Activated T-helper 9 cell treated with anti-CD3 and anti-CD28 coated beads, Interleukin-2, amount 50 U/mL, for 16 hours (primary cell): ENCODE results near the gene ITIH6.
"Not testable (repeated sequence)": the region's sequence is repeated elsewhere in the genome, so short reads cannot be mapped to it uniquely, and the experiment has no call there.

Source experiments
- DNase-seq: peaks from one replicate; pipeline ENCODE4 v3.0.0-alpha.2; 2020; ENCODE audit warnings: low read depth

ITIH6 gene

DNA sequence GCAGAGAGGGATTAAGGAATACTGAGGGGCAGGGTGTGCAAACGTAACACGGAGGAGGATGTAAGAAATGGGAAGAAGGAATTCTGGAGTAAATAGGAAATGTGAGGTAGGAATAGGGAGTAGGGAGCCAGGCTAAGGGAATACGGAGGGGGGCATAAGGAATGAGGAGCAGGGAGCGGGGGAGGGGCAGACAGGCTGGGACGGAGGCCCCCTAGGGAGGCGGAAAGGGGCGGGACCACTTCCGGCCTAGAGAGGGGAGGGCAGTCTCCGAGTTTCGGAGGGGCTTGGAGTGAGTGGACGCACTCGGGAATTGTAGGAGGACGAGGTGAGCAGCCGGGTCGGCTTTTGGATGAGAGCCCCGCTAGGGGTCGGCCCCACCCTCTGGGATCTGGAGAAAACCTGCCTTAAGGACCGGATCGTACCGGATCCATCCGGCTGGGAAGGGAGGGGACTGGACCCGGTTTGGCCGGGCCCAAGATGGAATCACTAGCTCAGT, 10.1 kb upstream of the ITIH6 start:
- peak; percentile 8 for DNase-seq

DNA sequence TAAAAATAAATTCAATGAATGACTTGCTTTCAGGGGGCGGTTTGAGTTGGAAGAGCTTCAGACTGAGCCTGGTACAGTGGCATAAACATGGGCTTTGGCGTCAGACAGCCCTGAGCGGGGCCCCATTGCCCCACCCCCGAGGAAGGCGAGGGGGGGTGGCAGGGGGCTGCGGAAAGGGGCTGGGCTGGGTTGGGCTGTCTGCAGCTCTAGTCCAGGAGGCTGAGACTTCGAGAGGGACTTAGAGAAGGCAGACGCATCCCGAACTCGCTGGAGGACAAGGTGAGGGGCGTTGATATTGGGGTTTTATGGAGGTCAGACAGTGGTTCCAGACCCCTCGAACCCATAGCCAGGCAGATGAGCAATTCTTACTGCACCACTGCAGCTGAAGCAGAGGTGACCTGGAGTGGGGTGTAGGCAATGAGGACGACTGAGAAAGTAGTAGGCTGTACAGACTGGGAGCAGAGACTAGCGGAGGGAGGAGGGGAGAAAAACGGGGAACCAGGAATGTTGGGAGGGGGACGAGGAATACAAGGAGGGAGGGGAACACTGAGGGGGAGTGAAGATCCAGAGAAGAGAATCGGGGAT, 9.6 kb upstream of the ITIH6 start, which contains the start of gene MAGED2:
Gene MAGED2, plus strand, starts transcription at position 222 of the 585 bp plus-strand sequence. CDS start 1,587 bp downstream, outside the sequence.
- DNase-seq = peak; percentile 12

DNA sequence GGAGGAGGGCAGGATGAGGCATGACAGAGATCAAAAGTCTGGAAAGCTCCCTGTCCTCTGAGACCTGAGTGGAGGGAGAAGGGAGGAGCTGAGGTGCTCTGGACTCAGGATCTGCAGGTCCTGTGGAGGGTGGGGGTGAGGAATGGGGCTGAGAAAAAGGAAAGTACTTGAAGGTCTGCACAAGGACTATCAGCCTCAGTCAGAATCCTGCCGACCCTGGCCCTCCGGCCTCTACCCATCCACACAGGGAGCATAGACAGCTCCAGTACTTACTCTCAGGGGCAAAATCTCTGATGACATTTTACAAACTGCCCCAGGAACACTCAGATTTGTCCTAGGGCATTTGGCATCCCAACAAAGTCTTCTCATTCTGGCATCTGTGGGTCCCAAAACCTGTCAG, 991 bp upstream of the ITIH6 start:
- no peak for DNase-seq

DNA sequence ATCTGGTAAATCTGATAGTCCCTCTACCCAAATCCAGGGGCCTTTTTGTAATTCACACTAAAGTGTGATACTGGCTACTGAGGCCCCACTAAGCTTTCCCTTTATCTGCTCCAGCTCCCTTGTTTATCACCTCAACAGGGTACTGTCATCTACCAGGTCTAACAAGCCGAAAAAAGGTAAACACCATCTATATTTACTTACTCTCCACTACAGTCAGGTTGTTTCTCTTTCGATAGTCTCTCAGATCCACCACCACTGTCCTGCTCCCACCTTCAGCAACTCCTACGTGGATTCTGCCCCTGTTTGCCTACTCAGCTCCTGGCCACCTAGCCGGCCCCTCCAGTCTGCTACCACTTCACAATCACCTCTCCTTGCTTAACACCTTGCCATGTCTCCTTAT, 3.3 kb downstream of the ITIH6 start:
- DNase-seq = no peak

DNA sequence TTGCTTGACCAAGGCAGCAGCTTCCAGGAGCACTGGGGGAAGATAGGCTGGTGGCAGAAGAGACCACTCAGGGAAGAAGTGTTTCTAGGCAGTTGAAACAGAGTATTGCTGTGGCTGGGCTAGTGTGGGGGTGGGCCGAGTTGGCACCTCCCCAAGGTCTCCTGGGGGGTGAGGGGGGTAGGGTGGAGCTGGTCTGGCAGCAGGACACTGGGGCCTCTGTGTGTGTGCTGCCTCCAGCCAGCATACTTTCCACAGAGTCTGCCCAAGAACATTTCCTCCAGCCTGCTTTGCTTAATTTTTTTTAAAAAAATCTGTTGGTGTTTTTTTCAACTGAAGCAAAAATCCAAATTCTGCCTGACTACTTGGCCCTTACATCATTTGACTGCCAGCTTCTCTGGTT, 4.0 kb downstream of the ITIH6 start:
- DNase-seq = no peak

DNA sequence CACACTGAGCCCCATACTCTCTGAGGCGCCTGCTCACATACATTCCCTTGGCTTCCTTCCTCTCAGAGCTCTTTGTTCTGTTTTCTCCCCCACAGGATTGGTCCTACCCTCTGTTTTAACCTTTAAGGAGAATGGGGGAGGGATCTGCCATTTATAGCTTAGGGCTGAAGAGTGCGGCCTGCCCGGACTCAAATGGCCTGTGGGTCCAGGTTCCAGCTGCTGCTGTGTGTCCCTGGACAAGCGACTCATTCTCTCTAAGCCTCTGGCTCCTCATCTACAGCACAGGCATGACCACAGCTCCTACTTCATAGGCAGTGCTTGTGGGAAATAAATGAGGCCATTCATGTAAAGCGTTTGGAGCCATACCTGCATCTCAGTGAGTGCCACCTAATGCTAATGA, 8.7 kb downstream of the ITIH6 start:
- DNase-seq = not testable (repeated sequence)

DNA sequence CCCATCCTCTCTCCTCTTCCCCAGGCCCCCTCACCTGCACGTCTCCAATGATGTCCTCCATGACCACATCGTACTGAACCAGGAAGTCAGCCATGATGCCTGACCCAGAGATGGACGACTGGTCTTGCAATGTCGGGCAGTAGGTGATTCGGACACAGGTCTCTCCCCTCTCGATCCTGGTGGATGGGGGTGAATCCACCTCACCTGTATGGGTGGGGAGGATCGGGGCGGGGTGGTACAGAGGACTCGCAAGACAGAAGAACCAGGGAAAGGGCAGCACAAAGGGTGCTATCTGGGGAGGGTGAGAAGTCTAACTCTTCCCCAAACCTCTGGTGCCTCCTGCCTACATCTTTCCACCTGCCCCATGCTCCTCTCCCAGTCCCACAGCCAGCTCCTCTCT, 9.6 kb downstream of the ITIH6 start:
- DNase-seq = no peak

DNA sequence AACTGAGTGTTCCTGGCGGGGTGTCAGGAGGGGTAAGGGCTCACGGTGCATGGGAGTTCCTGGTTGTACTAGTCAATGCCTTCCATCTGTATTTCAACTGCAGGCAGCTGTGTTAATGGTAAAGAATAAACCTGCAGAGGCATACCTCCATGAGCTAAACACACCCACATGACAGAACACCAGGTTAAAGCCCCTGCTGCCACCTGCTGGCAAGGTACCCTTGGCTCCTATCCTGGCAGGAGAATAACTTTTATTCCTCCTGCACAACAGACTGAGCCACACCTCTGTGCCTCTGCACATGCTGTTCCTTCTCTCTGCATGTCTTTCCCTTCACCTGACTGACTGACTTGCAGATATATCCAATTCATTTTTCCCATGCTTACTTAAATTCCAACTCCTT, 11.1 kb downstream of the ITIH6 start:
- DNase-seq = no peak

DNA sequence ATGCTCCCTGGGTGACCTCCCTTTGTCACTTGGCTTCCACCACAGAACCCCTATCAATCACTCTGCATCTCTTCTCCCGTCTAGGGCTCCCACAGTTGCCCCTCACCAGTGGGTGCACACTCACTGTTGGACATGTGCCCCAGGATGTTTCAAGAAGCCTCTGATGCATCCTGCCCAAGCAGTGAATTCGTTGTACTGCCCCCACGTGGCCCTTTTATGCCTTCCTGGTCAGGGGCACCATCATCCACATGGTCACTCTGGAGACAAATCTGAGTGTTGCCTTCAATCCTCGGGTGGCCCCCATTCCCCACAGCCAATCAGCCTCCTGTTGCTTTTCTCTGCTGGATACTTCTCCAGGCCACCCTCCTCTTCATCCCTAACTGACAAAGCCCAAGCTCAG, 12.2 kb downstream of the ITIH6 start:
- no peak for DNase-seq

DNA sequence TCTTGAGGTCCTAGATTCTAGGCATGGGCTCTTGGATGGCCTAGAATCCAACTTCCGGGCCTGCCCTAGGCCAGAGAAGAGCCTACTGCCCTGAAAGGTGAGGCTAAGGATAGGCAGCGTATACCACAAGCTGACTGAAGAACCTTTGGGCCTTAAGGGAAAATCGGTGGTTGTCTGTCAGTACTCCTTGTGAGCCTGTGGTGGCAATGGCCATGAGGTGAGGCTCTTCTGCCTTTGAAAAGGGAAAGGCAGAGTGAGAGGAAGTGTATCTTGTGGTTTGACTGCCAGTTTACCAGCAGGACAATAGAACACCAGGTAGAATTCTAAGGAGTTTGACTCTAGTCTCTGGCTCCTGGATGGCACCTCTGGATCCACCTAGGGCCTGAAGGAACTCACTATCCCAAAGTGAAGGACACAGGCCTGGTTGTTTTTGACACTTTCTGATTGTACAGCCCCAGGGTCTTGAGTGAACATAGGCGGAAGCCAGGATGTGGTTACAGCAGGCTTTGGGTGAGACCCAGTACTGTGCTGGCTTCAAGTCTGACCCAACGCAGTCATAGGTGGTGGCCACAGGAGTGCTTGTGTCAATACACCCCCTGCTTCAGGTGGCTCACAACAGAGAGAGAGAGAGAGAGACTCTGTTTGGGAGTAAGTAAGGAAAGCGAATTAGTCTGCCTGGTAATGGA, 20.9 kb downstream of the ITIH6 start:
- DNase-seq = no peak

DNA sequence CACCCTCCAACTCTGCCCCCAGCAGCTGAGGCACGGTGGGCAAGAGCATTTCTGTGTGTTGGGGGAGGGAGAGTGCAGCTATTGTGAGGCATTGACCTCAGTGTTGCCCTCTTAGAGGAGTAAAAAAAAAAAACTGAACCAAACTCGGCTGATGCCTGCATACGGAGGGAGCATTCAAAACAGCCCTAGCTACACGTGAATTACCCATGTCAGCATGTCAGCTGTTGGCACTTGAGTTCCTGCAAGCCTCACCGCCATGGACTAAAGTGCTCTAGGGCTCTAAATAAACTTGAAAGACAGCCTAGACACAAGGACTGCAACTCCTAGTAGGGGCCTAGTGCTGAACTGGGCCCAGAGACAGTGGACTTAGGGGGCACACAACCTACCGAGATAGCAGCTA, 22.0 kb downstream of the ITIH6 start:
- no peak for DNase-seq

DNA sequence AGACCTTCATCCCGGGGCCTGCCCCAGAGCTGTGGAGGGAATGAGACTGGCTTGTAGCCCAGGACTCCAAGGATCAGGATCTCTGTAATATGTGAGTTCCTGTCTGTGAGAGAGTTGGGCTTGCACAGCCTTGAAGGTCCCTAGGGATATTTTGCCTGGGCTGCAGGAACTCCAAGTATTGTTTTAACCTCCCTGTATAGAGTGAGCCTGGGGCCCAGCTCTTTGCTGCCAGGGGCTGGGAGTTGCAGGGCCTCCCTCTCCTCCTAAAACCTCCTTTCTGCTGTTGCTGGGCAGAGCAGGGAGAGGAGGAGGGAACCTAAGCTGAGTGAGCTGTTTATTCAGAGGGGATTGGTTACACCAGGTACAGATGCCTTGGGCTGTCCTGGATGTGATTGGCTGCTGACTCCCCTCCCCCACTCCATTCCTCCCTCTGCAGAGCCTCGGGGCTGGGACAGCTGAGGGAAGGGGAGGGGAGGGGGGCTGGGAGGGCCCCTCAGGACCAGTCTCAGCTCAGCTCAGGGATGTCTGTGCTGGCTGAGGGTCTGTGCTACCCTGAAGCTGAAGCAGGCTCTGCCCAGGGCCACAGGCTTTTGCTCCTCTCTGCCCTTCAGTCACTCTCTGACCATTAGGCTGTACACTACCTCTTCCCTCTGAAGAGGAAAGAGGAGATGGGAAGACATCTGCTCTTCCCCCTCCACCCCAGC, 23.5 kb downstream of the ITIH6 start:
- DNase-seq = not testable (repeated sequence)

DNA sequence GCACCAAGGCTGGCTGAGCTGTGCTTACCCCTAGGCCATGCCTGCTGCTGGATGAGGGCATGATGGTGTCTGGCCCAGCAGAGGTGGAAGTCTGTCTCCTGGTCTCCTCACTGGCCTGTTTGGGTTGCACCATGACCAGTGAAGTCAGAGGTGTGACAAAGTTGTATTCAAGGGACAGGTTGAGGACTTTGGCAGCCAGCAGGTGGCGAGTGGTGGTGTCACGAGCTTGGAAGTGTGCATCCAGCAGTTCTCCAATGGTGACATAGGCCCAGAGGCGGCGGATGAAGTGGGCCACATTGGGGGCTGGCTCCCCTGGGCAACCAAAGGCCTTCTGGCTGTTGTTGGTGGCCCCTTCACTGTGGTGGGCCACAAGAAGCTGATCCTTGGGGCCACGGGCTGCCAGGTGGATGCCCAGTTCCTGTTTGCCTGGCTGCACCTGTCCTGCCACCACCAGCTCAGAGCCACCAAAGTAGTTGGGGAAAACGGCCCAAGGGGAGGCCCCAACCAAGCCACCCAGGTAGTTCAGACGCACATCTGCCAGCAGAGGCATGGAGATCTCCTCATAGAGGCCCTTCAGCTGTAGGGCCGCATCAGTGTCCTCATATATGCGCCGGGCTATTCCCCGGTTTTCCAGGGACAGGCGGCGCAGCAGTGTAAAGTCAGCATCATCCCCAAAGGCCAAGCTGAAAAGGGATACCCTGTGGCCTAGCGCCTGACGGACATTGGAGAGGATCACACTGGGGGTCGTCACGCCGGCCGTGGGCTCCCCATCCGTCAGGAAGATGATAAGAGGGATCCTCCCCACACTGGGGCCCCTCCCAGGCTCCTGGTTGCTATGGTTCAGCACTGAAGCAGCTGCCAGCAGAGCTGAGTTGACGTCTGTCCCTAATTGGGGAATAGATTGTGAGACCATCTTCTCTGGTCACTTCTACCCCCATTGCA, 39.7 kb downstream of the ITIH6 start:
- DNase-seq = no peak

DNA sequence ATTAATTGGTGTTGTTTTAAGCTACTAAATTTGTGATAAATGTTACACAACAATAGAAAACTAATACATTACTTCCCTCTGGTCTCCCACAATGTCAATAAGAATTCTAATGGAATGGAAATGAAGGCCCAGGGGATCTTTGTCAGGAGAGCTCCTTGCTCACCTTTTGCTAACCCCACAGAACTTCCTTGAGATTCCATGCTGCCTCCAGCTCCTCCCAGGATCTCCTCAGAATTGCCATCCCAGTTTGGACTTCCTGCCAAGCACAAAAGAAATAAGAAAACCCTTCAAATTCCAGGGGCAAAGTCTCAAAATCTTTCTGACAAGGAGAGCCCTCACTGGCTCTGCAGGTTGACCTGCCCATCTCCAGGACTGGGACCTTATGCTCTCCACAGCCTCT, 43.2 kb downstream of the ITIH6 start:
- no peak for DNase-seq

DNA sequence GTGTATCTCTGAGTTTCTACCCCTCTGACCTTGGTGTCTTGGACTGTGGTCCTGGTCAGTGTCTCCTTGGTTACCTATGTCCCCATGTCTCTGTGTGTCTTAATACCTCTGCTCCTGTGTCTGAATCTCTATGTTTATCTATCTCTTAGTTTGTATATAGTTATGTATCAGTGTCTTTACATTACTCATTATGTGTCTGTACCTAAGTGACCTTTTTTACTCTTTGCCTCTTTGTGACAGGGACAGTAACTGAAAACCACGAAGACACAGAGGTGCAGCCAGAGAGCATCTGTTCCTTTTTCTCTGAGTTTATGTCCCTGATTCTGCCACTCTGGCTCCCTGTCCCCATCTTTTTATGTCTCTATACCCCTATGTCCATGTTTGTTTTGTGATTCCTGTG, 49.4 kb downstream of the ITIH6 start:
- DNase-seq = no peak

DNA sequence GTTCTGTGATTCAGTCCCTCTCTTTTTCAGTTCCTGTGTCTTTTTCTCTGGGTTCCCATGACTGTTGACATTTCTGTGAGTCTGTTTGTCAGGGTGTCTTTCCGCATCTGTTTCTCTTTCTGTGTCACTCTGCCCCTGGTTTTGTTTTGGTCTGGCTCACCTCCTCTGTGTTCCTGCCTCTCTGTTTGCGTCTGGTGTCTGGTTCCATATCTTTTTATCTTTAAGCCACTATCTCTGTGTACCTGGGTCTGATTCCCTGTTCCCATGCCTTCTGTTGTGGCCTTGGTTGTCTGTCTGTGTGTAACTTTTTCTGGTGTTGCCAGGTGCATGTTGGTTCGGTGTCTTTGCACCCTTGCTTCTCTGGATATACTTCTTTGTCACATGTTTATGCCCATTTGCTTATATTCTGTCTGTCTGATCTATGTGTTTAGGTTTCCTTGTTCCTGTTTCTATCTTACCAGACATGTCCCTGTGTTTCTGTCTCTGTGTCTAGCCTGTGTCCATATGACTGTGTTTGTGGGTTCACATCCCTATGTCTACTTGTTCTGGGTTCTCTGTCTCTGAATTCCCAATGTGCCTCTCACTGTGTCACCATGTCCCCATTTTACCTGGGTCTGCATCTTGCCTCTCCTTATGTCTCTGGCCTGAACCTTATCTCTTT, 50.2 kb downstream of the ITIH6 start:
- no peak for DNase-seq

DNA sequence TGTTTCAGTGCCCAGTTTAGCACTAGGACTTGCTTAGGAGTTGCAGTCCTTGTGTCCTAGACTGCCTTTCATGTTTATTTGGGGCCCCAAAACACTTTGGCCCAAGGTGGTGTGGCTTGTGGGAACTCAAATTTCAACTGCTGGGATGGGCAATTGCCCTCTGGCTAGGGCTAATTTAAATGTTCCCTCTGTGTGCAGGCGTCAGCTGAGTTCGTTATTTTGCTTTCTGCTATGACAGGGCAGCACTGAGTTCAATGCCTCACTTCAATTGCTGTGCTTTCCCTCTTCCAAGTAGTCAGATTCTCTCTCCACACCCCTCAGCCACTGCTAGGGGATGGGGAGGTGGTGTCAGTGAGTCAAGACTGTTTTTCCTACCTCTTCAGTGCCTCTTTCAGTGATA, 51.1 kb downstream of the ITIH6 start:
- no peak for DNase-seq

DNA sequence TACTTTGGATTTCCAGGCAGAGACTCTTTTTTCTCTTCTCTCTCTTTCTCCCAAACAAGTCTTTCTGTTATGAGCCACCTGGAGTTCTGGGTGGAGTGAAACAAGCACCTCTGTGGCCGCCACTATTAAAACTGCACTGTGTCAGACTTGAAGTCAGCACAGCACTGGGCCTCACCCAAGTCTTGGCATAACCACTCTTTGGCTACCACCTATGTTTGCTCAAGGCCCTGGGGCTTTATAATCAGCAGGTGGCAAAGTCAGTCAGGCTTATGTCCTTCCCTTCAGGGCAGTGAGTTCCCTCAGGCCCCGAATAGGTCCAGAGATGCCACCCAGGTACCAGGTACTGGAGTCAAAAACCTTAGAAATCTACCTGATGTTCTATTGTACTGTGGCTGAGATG, 52.4 kb downstream of the ITIH6 start:
- DNase-seq = no peak

DNA sequence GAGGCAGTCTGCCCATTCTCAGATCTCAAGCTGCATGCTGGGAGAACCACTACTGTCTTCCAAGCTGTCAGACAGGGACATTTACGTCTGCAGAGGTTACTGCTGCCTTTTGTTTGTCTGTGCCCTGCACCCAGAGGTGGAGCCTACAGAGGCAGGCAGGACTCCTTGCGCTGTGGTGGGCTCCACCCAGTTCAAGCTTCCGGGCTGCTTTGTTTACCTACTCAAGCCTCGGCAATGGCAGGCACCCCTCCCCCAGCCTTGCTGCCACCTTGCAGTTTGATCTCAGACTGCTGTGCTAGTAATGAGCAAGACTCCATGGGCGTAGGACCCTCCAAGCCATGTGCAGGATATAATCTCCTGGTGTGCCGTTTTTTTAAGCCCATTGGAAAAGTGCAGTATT, 59.5 kb downstream of the ITIH6 start:
- DNase-seq = not testable (repeated sequence)

DNA sequence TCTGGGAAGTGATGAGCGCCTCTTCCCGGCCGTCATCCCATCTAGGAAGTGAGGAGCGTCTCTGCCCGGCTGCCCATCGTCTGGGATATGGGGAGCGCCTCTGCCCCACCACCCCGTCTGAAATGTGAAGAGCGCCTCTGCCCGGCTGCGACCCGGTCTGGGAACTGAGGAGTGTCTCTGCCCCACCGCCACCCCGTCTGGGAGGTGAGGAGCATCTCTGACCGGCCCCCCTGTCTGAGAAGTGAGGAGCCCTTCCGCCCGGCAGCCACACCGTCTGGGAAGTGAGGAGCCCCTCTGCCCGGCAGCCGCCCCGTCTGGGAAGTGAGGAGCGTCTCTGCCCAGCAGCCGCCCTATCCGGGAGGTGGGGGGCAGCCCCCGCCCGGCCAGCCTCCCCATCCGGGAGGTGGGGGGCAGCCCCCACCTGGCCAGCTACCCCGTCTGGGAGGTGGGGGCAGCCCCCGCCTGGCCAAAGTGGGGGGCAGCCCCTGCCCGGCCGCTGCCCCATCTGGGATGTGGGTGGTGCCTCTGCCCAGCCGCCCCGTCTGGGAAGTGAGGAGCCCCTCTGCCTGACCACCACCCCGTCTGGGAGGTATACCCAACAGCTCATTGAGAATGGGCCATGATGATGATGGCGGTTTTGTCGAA, 61.6 kb downstream of the ITIH6 start:
- not testable (repeated sequence) for DNase-seq

DNA sequence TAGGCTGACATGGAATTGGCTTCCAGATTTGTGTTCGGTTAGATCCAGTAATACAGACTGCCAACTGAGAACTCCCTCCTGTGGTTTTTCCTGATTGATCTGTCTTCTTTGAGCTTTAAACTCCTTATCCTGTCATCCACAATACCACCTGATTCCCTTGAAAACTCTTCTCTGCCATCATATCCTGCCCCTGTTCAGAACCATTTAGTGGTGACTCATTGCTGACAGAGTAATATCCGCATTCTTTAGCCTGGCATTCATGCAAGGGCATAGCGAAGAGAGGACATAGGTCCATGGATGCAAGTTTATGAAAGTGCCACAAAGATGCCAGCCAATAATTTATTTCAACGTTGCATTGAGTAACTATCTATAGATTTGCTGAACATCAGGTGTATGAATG, 76.6 kb downstream of the ITIH6 start:
- DNase-seq = no peak
